ENCODE measurements around the gene TAS2R1. TPM values are rescaled to one million over a fixed set of nuclear protein-coding genes. Genes with fewer than 3 reads are reported as not detected.
"Not testable (repeated sequence)": the region's sequence is repeated elsewhere in the genome, so short reads cannot be mapped to it uniquely, and the experiment has no call there.

TAS2R1 gene
- total RNA-seq, 1 donor from 2014 or later = not detected

DNA sequence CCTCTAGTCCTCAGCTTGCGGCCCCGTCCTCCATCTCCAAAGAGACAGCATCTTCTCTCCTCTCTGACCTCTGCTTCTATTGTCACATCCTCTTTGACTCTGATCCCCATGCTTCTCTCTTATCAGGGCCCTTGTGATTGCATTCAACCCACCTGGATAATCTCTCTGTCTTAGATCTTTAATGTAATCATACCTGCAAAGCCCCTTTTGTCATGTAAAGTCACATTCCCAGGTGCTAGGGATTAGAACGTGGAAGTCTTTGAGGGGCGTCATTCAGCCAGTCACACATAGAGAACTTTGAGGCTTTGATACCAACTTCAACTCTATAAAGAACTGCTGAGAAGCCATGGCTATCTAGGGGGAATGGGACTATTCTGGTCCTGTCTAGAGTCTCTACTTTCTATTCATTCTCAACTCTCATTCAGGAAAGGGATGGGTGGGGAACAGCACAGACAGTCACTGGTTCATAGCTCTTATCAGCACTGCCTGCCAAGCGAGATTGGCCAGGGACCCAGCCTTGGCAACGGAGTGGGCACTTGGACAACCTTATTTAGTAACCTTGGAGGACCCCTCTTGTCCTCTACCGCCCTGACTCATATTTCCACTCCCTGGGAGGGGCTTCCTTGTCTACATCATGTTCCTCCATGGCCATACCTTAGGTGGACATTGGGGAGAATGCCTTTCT, 29.0 kb downstream of the TAS2R1 start:
- peak overlapping the region; percentile 14 for H3K27ac Mint-ChIP-seq
- no peak overlapping the region for H3K4me3 ChIP-seq
- no peak for DNase-seq (ENCODE audit: low spot score)

DNA sequence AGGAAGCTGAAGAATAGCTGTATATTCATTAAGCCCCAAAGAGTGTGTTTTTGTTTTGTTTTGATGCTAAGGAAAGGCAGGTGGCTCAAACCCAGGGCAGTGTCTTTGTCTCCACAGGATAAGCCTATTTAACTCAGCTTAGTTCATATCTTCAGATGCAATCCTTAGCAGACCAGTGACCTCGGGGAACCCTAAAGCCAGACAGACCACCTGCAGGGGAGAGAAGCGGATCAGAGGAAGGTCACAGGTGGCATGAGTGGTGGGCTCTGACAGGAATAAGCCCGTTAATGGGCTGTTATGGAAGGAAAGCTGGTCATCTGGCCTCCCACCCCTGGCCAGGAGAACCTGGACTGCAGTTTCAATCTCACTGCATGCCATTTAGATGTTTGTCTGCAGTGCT, 30.8 kb downstream of the TAS2R1 start:
- Mint-ChIP-seq H3K9me3 (peaks cover 3% of the 10 kb centered on the region), H3K36me3 (no peaks in the 10 kb centered on the region), H3K27me3 (ENCODE audit: insufficient read depth, low read depth) (peaks cover 4% of the 10 kb centered on the region), H3K4me1 (peaks cover 44% of the 10 kb centered on the region), H3K4me3 (no peak overlapping the region), H3K27ac (no peak overlapping the region)
- Histone ChIP-seq H3K36me3 (no peaks in the 10 kb centered on the region), H2AFZ (replicated peaks) (no peak overlapping the region), H3K9me3 (ENCODE audit: low read depth) (no peaks in the 10 kb centered on the region), H3K4me1 (peaks cover 41% of the 10 kb centered on the region), H3K27me3 (no peaks in the 10 kb centered on the region), H3K27ac (no peak overlapping the region), H3K4me2 (peak overlapping the region; percentile 34), H4K20me1 (ENCODE audit: low read depth) (no peaks in the 10 kb centered on the region), H3K9ac (no peak overlapping the region), H3K79me2 (ENCODE audit: low read depth) (no peaks in the 10 kb centered on the region), H3F3A (ENCODE audit: low read depth) (peaks cover 7% of the 10 kb centered on the region), H3K4me3 (no peak overlapping the region)
- TF ChIP-seq EZH2 (IDR thresholded peaks at IDR 0.05) = no peak
- no peak for TF ChIP-seq EZH2phosphoT487 (IDR thresholded peaks at IDR 0.05)
- TF ChIP-seq, protein P1, sequence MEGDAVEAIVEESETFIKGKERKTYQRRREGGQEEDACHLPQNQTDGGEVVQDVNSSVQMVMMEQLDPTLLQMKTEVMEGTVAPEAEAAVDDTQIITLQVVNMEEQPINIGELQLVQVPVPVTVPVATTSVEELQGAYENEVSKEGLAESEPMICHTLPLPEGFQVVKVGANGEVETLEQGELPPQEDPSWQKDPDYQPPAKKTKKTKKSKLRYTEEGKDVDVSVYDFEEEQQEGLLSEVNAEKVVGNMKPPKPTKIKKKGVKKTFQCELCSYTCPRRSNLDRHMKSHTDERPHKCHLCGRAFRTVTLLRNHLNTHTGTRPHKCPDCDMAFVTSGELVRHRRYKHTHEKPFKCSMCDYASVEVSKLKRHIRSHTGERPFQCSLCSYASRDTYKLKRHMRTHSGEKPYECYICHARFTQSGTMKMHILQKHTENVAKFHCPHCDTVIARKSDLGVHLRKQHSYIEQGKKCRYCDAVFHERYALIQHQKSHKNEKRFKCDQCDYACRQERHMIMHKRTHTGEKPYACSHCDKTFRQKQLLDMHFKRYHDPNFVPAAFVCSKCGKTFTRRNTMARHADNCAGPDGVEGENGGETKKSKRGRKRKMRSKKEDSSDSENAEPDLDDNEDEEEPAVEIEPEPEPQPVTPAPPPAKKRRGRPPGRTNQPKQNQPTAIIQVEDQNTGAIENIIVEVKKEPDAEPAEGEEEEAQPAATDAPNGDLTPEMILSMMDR (IDR thresholded peaks at IDR 0.05) = no peak
- DNase-seq (ENCODE audit: low spot score) = peak; percentile 72

More for the DNA sequence above, 29.0 kb downstream of the TAS2R1 start:
- no peak overlapping the region for H3K27ac ChIP-seq
- H4K20me1 ChIP-seq (ENCODE audit: low read depth) = no peaks in the 10 kb centered on the region
- H3K36me3 ChIP-seq = no peaks in the 10 kb centered on the region
- H2AFZ ChIP-seq (replicated peaks) = no peak overlapping the region
- no peaks in the 10 kb centered on the region for H3K36me3 Mint-ChIP-seq
- peaks cover 7% of the 10 kb centered on the region for H3F3A ChIP-seq (ENCODE audit: low read depth)
- TF ChIP-seq, protein P1 (IDR thresholded peaks at IDR 0.05) = no peak
- TF ChIP-seq EZH2phosphoT487 (IDR thresholded peaks at IDR 0.05) (no peak), EZH2 (IDR thresholded peaks at IDR 0.05) (no peak)
- no peaks in the 10 kb centered on the region for H3K79me2 ChIP-seq (ENCODE audit: low read depth)
- H3K9me3 Mint-ChIP-seq = peaks cover 3% of the 10 kb centered on the region
- peaks cover 31% of the 10 kb centered on the region for H3K4me1 Mint-ChIP-seq
- peaks cover 4% of the 10 kb centered on the region for H3K27me3 Mint-ChIP-seq (ENCODE audit: insufficient read depth, low read depth)
- no peak overlapping the region for H3K4me2 ChIP-seq
- H3K9me3 ChIP-seq (ENCODE audit: low read depth) = no peaks in the 10 kb centered on the region
- peaks cover 35% of the 10 kb centered on the region for H3K4me1 ChIP-seq
- H3K4me3 Mint-ChIP-seq = no peak overlapping the region
- no peaks in the 10 kb centered on the region for H3K27me3 ChIP-seq
- no peak overlapping the region for H3K9ac ChIP-seq

DNA sequence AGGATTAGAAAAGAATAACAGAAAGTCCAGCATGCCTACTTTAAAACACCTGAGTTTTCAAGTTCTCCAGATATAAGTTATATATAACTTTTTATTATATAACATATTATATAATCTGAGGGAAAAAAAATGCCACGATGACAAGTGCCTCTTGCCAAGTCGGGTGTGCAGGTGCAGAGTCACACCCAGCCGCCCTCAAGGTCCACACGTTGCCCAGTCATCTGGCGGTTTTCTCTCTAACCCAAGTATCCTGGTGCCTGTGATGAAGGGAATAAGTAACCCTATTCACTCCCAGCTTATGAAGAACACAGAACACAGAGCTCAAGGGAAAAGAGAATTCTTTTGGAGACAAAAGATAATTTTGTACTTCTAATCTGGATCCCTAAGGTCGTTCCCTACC, 31.8 kb downstream of the TAS2R1 start:
- H4K20me1 ChIP-seq (ENCODE audit: low read depth); H3K27me3 ChIP-seq; H3K27ac Mint-ChIP-seq; H3K9me3 Mint-ChIP-seq; H3K9ac ChIP-seq; DNase-seq (ENCODE audit: low spot score); H3K79me2 ChIP-seq (ENCODE audit: low read depth); H3K9me3 ChIP-seq (ENCODE audit: low read depth); H3K36me3 Mint-ChIP-seq; H3K27ac ChIP-seq; H2AFZ ChIP-seq (replicated peaks); H3K27me3 Mint-ChIP-seq (ENCODE audit: insufficient read depth, low read depth); H3K36me3 ChIP-seq; H3K4me3 ChIP-seq; H3K4me3 Mint-ChIP-seq; H3F3A ChIP-seq (ENCODE audit: low read depth): not testable (repeated sequence)
- H3K4me1 Mint-ChIP-seq = peaks cover 46% of the 10 kb centered on the region
- Histone ChIP-seq H3K4me1 (peaks cover 41% of the 10 kb centered on the region), H3K4me2 (peak overlapping the region; percentile 42)

DNA sequence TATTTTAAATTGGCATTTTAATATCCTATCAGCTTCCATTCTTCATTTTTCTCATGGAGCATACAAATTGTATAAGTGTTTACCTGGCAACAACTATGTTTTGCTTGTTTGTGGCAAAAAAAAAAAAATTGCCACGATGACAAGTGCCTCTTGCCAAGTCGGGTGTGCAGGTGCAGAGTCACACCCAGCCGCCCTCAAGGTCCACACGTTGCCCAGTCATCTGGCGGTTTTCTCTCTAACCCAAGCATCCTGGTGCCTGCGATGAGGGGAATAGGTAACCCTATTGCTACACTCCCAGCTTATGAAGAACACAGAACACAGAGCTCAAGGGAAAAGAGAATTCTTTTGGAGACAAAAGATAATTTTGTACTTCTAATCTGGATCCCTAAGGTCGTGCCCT, 32.8 kb downstream of the TAS2R1 start:
- peaks cover 41% of the 10 kb centered on the region for H3K4me1 ChIP-seq
- not testable (repeated sequence) for H3K9me3 ChIP-seq (ENCODE audit: low read depth); H3K27me3 ChIP-seq; H3K9me3 Mint-ChIP-seq; H3K36me3 Mint-ChIP-seq; H2AFZ ChIP-seq (replicated peaks); H3K79me2 ChIP-seq (ENCODE audit: low read depth); H3K4me3 ChIP-seq; H3K27ac ChIP-seq; H4K20me1 ChIP-seq (ENCODE audit: low read depth); H3F3A ChIP-seq (ENCODE audit: low read depth); H3K36me3 ChIP-seq; DNase-seq (ENCODE audit: low spot score); H3K27me3 Mint-ChIP-seq (ENCODE audit: insufficient read depth, low read depth); H3K9ac ChIP-seq
- Mint-ChIP-seq H3K27ac (peak overlapping the region; percentile 92), H3K4me3 (peak overlapping the region; percentile 52), H3K4me1 (peaks cover 46% of the 10 kb centered on the region)
- H3K4me2 ChIP-seq = peak overlapping the region; percentile 31

Measured in neural progenitor cell (in vitro differentiated cells).